HS-27A (cell line): ENCODE measurements around the gene OPCML.

Experiments used
- DNase-seq: peaks from one replicate; pipeline ENCODE4 v3.0.0-alpha.2; 2012; ENCODE audit warnings: low read depth, missing footprints

The OPCML gene

GRCh38 chr11:133541021-133541719 lies 8.9 kb upstream of the OPCML start:
- DNase-seq, result no peak

GRCh38 chr11:133536198-133536597 lies 3.9 kb upstream of the OPCML start:
- DNase-seq, result no peak

- DNase-seq, result no peak
Measured at GRCh38 chr11:133533205-133533604, 904 bp upstream of the OPCML start.

- DNase-seq, result no peak
Measured at GRCh38 chr11:133531458-133531857, 843 bp downstream of the OPCML start.

GRCh38 chr11:133530501-133530835 lies 1.8 kb downstream of the OPCML start:
- DNase-seq, result no peak

GRCh38 chr11:133529807-133530500 lies 2.3 kb downstream of the OPCML start:
- DNase-seq, result no peak

- DNase-seq, result no peak
Measured at GRCh38 chr11:133526790-133527189, 5.5 kb downstream of the OPCML start.

GRCh38 chr11:133525976-133526375 lies 6.3 kb downstream of the OPCML start:
- no peak for DNase-seq

- no peak for DNase-seq
Measured at GRCh38 chr11:133524488-133524887, 7.8 kb downstream of the OPCML start.

- no peak for DNase-seq
Measured at GRCh38 chr11:133522344-133522743, 10.0 kb downstream of the OPCML start.

- no peak for DNase-seq
Measured at GRCh38 chr11:133521502-133521901, 10.8 kb downstream of the OPCML start.

- DNase-seq, result no peak
Measured at GRCh38 chr11:133520707-133521106, 11.6 kb downstream of the OPCML start.

GRCh38 chr11:133519560-133519959 lies 12.7 kb downstream of the OPCML start:
- no peak for DNase-seq

GRCh38 chr11:133518702-133519264 lies 13.5 kb downstream of the OPCML start:
- no peak for DNase-seq

GRCh38 chr11:133516845-133517244 lies 15.5 kb downstream of the OPCML start:
- DNase-seq, result no peak

- no peak for DNase-seq
Measured at GRCh38 chr11:133515107-133515506, 17.2 kb downstream of the OPCML start.

- no peak for DNase-seq
Measured at GRCh38 chr11:133509924-133510697, 22.2 kb downstream of the OPCML start.

- DNase-seq, result no peak
Measured at GRCh38 chr11:133508468-133508867, 23.8 kb downstream of the OPCML start.

GRCh38 chr11:133507185-133507584 lies 25.1 kb downstream of the OPCML start:
- DNase-seq, result no peak

GRCh38 chr11:133506551-133507094 lies 25.7 kb downstream of the OPCML start:
- DNase-seq, result no peak

- no peak for DNase-seq
Measured at GRCh38 chr11:133506023-133506422, 26.3 kb downstream of the OPCML start.

GRCh38 chr11:133504906-133505305 lies 27.4 kb downstream of the OPCML start:
- DNase-seq, result no peak
